HG02885 (cell line): Measurements from ENCODE around the gene ABCE1.

Experiments used
- ATAC-seq: cut with Tn5 transposase; IDR thresholded peaks from one replicate; pipeline ENCODE4 v1.9.1; 2021; ENCODE audit warnings: mild to moderate bottlenecking; ENCODE audit not compliant: unreplicated experiment, poor library complexity

The ABCE1 gene

DNA sequence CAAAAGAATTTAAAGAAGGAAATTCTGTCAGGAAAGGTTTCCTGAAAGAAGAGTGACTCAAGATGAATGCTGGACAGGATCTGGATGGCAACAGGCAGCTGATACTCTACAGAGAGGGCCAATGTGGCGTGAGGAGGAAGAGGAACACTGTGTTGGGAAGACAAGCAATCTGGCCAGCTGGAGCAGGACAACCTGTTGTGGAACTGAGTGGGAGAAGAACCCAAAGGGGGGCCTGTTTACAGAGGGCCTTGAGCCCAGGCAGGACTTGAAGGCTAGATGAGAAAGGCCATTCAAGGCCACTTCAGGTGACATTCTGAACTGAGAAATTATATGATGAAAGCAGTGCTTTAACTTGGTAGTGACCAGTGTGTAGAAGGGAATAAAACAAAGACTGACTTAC lies 73.8 kb downstream of the ABCE1 start:
- no peak for ATAC-seq

DNA sequence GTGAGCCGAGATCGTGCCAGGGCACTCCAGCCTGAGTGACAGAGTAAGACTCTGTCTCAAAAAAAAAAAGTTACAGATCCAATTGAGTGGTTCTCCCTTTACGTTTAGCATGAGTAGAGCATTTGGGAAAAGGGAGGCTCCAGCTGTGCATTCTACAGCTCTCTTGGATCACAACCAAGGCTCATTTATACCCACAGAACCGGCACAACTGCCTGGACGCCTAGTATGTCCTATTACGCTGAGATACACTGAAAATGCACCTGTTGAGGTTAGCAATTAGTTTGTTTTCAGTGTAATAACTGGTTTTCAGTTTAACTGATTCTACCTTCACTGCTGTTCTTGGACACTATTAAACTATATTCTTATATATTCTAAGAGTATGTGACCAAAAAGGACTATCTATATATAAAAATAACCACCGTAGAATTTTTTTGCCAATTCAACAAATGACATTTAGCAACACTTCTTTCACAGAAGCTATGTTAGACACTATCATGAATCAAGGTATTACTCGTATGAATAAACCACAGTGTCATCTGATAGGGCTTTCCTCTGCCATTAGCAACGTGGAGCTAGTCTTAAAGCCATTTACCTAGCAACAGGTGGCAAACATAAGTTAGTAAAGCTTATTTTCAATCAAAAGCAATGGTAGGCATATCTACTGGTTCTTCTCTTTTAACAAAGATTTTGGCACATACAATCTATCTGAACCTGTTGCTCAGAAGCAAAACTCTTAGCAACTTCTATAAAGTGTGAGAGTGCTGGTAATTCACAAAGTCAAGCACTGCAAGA lies 78.7 kb downstream of the ABCE1 start:
- no peak for ATAC-seq

DNA sequence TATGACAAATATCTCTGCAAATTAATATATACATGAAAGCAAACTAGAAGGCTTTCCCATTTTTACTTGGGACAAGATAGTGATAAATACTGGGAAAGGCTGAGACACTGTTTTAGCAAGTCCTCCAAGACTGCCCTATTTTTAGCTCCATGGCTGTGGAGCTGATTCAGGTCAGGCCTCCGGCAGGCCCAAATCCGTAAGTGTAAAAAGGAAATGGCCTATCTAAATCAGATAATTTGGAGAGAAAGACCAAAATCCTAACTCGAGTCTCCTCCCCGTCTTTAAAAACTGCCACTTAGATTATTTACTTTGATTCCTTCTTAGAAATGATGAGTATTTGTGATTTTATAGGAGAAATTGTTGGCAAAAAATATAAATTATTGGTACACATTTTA lies 79.4 kb downstream of the ABCE1 start:
- no peak for ATAC-seq

DNA sequence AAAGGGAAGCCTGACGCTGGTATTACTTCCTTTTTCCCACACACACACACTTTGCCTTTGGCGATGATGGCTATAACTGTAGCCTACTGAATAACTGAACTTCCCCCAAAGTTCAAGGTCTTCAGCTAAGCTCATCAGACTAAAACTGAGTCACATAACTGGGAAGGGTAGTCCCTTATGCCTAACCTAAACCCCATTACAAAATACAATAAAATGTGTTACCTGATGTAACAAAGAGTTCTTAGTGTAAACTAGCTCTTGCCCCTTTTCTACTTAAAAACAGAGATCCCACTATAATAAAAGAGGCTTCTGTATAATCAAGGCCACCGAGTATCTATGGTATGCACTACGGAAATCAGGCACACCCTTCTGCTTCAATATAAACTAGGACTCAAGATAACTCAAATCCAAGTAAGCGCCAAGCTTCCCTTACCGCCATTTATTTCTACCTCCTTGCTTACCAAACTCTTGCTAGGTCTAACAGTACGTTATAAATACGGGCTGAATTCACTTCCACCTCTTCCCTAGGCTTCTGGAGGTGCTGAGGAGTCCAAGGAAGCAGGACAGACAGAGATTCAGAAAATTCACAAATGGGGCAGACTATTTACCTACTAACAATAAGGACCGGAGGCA lies 79.9 kb downstream of the ABCE1 start:
- no peak for ATAC-seq

DNA sequence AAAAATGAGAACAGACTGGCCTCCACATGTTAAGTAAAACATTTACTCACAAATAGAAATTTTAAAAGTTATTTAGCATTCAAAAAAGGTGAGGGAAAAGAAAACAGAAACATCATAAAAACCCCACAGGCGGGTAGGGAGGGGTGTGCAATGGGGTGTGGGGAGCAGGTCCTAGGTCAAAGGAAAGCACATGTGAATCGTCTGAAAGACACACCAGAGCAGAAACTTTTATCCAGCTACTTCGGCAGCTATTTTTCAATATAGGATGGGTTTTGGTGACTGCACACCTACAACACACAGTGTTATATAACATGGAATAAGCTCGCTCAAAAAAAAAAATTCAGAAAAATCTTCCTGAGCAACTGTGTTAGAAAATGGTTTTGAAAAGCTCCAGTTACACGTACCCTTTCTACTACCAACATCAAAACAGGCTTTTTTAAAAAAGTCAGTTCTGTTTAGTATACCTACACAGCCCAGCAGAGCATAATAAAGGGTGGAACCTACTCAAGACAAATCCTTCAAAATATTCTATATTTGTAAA lies 80.7 kb downstream of the ABCE1 start:
- ATAC-seq = no peak
